ENCODE results near the gene SORCS2. TPM values are rescaled to one million over a fixed set of nuclear protein-coding genes. Genes with fewer than 3 reads are reported as not detected.

Gene SORCS2
- total RNA-seq, 1 experiment from 2014 or later, result 4.1 TPM

- no TSS peak for BruUV-seq (replicated peaks)
- ATAC-seq (no peak), DNase-seq (no peak)
- ChIA-PET CTCF (no interaction called here), POLR2A (ENCODE audit: unreplicated experiment) (no interaction called here)
- Histone ChIP-seq H2AFZ (ENCODE audit: low read length) (no peak overlapping the region), H3K79me2 (ENCODE audit: low read length) (no peaks in the 10 kb centered on the region), H3F3A (ENCODE audit: low read length, unreplicated experiment) (no peaks in the 10 kb centered on the region), H3K4me1 (ENCODE audit: insufficient read depth, low read length) (no peaks in the 10 kb centered on the region), H3K9me2 (replicated peaks; ENCODE audit: low read length) (no peaks in the 10 kb centered on the region), H3K9me3 (ENCODE audit: low read length) (no peaks in the 10 kb centered on the region), H3K36me3 (ENCODE audit: low read depth, low read length) (no peaks in the 10 kb centered on the region), H3K4me2 (ENCODE audit: low read length) (no peak overlapping the region), H3K9ac (ENCODE audit: low read length) (no peak overlapping the region), H4K20me1 (ENCODE audit: low read length) (no peaks in the 10 kb centered on the region), H3K27ac (ENCODE audit: low read length) (no peak overlapping the region), H3K27me3 (ENCODE audit: low read length) (no peaks in the 10 kb centered on the region), H3K4me3 (ENCODE audit: low read length) (no peak overlapping the region)
- no peak for TF ChIP-seq EZH2 (IDR thresholded peaks at IDR 0.05; ENCODE audit: low read length, unreplicated experiment)
- TF ChIP-seq EZH2phosphoT487 (IDR thresholded peaks at IDR 0.05; ENCODE audit: borderline replicate concordance, low read length), result no peak
- no peak for TF ChIP-seq CTCF (conservative IDR thresholded peaks at IDR 0.05; ENCODE audit: low read depth, low read length)
- intact Hi-C loops (cut with micrococcal nuclease), result no loop called here
These were observed 94.5 kb downstream of the SORCS2 start for GRCh38 chr4:7286798-7287197.

- no peaks in the 10 kb centered on the region for H3F3A ChIP-seq (ENCODE audit: low read length, unreplicated experiment)
- H3K4me2 ChIP-seq (ENCODE audit: low read length), result no peak overlapping the region
- no peaks in the 10 kb centered on the region for H3K79me2 ChIP-seq (ENCODE audit: low read length)
- H3K9me3 ChIP-seq (ENCODE audit: low read length), result no peaks in the 10 kb centered on the region
- ChIA-PET CTCF (no interaction called here), POLR2A (ENCODE audit: unreplicated experiment) (no interaction called here)
- no peaks in the 10 kb centered on the region for H3K9me2 ChIP-seq (replicated peaks; ENCODE audit: low read length)
- H3K27me3 ChIP-seq (ENCODE audit: low read length), result no peaks in the 10 kb centered on the region
- H3K27ac ChIP-seq (ENCODE audit: low read length), result no peak overlapping the region
- DNase-seq (no peak), ATAC-seq (no peak)
- no peaks in the 10 kb centered on the region for H4K20me1 ChIP-seq (ENCODE audit: low read length)
- H3K9ac ChIP-seq (ENCODE audit: low read length), result no peak overlapping the region
- H3K36me3 ChIP-seq (ENCODE audit: low read depth, low read length), result no peaks in the 10 kb centered on the region
- H2AFZ ChIP-seq (ENCODE audit: low read length), result no peak overlapping the region
- H3K4me1 ChIP-seq (ENCODE audit: insufficient read depth, low read length), result no peaks in the 10 kb centered on the region
- BruUV-seq (replicated peaks), result no TSS peak
- intact Hi-C loops (cut with micrococcal nuclease), result no loop called here
- TF ChIP-seq EZH2 (IDR thresholded peaks at IDR 0.05; ENCODE audit: low read length, unreplicated experiment), result no peak
- TF ChIP-seq CTCF (conservative IDR thresholded peaks at IDR 0.05; ENCODE audit: low read depth, low read length), result no peak
- no peak for TF ChIP-seq EZH2phosphoT487 (IDR thresholded peaks at IDR 0.05; ENCODE audit: borderline replicate concordance, low read length)
- H3K4me3 ChIP-seq (ENCODE audit: low read length), result no peak overlapping the region
These were observed 95.1 kb downstream of the SORCS2 start for GRCh38 chr4:7287274-7287917.

- CTCF ChIA-PET, result no interaction called here
- BruUV-seq (replicated peaks), result no TSS peak
These were observed 95.6 kb downstream of the SORCS2 start for GRCh38 chr4:7287918-7288280.

More at GRCh38 chr4:7287918-7288280, 95.6 kb downstream of the SORCS2 start:
- no peaks in the 10 kb centered on the region for H3K9me3 ChIP-seq (ENCODE audit: low read length)
- no peaks in the 10 kb centered on the region for H3F3A ChIP-seq (ENCODE audit: low read length, unreplicated experiment)
- H4K20me1 ChIP-seq (ENCODE audit: low read length), result no peaks in the 10 kb centered on the region
- no peaks in the 10 kb centered on the region for H3K4me1 ChIP-seq (ENCODE audit: insufficient read depth, low read length)
- TF ChIP-seq EZH2phosphoT487 (IDR thresholded peaks at IDR 0.05; ENCODE audit: borderline replicate concordance, low read length) (no peak), CTCF (conservative IDR thresholded peaks at IDR 0.05; ENCODE audit: low read depth, low read length) (no peak), EZH2 (IDR thresholded peaks at IDR 0.05; ENCODE audit: low read length, unreplicated experiment) (no peak)
- no peak overlapping the region for H2AFZ ChIP-seq (ENCODE audit: low read length)
- no peak for DNase-seq
- POLR2A ChIA-PET (ENCODE audit: unreplicated experiment), result no interaction called here
- H3K27ac ChIP-seq (ENCODE audit: low read length), result no peak overlapping the region
- H3K4me3 ChIP-seq (ENCODE audit: low read length), result no peak overlapping the region
- H3K9me2 ChIP-seq (replicated peaks; ENCODE audit: low read length), result no peaks in the 10 kb centered on the region
- H3K79me2 ChIP-seq (ENCODE audit: low read length), result no peaks in the 10 kb centered on the region
- H3K27me3 ChIP-seq (ENCODE audit: low read length), result no peaks in the 10 kb centered on the region
- no peak overlapping the region for H3K4me2 ChIP-seq (ENCODE audit: low read length)
- no peak overlapping the region for H3K9ac ChIP-seq (ENCODE audit: low read length)
- ATAC-seq, result no peak
- intact Hi-C loops (cut with micrococcal nuclease), result no loop called here
- H3K36me3 ChIP-seq (ENCODE audit: low read depth, low read length), result no peaks in the 10 kb centered on the region

All from PC-3 (cell line).